ENCODE measurements around the gene HIF3A.

DNA sequence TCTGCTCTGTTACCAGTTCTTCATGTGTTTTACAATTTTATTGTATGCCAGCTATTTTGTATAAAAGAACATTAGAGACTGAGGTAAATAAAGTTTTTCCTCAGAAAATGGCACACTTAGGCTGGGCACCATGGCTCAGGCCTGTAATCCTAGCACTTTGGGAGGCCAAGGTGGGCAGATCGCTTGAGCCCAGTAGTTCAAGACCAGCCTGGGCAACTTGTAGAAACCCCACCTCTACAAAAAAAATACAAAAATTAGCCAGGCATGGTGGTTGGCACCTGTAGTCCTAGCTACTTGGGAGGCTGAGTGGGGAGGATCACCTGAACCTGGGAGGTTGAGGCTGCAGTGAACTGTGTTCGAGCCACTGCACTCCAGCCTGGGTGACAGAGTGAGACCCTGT is 84.5 kb downstream of the HIF3A start:
- no peak for TF ChIP-seq POLR2A (IDR thresholded peaks at IDR 0.05; ENCODE audit: low read depth, low read length)
- TF ChIP-seq, protein P1, sequence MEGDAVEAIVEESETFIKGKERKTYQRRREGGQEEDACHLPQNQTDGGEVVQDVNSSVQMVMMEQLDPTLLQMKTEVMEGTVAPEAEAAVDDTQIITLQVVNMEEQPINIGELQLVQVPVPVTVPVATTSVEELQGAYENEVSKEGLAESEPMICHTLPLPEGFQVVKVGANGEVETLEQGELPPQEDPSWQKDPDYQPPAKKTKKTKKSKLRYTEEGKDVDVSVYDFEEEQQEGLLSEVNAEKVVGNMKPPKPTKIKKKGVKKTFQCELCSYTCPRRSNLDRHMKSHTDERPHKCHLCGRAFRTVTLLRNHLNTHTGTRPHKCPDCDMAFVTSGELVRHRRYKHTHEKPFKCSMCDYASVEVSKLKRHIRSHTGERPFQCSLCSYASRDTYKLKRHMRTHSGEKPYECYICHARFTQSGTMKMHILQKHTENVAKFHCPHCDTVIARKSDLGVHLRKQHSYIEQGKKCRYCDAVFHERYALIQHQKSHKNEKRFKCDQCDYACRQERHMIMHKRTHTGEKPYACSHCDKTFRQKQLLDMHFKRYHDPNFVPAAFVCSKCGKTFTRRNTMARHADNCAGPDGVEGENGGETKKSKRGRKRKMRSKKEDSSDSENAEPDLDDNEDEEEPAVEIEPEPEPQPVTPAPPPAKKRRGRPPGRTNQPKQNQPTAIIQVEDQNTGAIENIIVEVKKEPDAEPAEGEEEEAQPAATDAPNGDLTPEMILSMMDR (IDR thresholded peaks at IDR 0.05; ENCODE audit: extremely low read depth in 1 of 2, insufficient read depth in 1 of 2, low read depth in 1 of 2, low read length in 2 of 2): no peak
